AG04449 (cell line): ENCODE data around the gene ZBTB4.
"Not testable (repeated sequence)": the region's sequence is repeated elsewhere in the genome, so short reads cannot be mapped to it uniquely, and the experiment has no call there.

Experiments used
- CTCF ChIA-PET: fragments of 350-600 bp; formaldehyde crosslinking; extraction: SDS; loops from one replicate; lab custom pipeline; 2021; ENCODE audit warnings: antibody characterized with exemption; lab: Yijun Ruan, JAX
- POLR2A ChIA-PET: fragments of 400-600, 350-600 bp; formaldehyde crosslinking; extraction: SDS; loops from one replicate; lab custom pipeline; 2020; ENCODE audit warnings: antibody characterized with exemption, inconsistent platforms; lab: Yijun Ruan, JAX
- DNase-seq: peaks from one replicate; pipeline ENCODE4 v3.0.0-alpha.2; 2010; ENCODE audit warnings: low read depth, low spot score
- H3K4me3 ChIP-seq: 2 replicates; pipeline ENCODE4 v1.5.1; 2011; ENCODE audit warnings: low read depth, mild to moderate bottlenecking, control low read depth, low read length
- TF ChIP-seq, protein P1 (sequence below): IDR thresholded peaks from one replicate; pipeline ENCODE4 v1.5.1; 2011; ENCODE audit warnings: mild to moderate bottlenecking, moderate library complexity, low read length, control low read depth, inconsistent platforms; ENCODE audit not compliant: insufficient read depth; ENCODE audit errors: missing control alignments

The ZBTB4 gene

DNA sequence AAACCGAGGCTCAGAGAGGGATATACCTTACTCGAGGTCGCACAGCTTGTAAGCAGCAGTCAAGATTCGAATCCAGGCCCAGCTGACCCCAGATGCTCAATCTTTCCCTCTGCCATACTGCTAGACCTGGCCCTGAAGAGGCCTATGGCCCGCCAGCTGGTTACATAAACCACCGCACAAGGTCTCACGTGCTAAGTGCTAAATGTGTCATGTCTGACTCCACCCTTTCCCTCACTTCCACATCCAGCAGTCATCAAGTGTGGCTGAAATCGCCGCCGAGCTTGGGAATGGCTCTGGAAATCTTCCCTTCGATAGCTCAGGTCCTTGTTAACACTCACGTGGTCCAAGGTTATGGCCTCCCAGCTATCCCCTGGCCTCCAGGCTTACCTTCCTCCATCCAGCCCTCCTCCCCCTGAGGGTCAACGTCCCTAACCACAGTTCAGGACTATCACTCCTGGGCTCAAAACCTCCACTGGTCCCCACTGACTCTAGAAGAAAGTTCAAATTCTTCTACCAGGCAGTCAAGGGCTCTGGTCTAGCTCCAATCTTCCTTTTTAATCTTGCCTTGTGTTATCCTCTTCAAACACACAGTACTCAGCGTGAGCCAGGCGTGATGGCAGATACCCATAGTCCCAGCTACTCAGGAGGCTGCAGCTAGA lies 3.5 kb downstream of the ZBTB4 start:
- ChIA-PET CTCF (interaction anchor here (1.0 to 3.2 kb wide), 6 partner anchors 9 to 85 kb away, joined by 3 to 13 read pairs (median 4); no protein-coding TSS in a partner anchor), POLR2A (interaction anchor here (0.9 to 2.8 kb wide), 3 partner anchors 9 to 72 kb away, joined by 3 to 18 read pairs (median 4); partner anchors contain the start of gene POLR2A)
- peak overlapping the region; percentile 6 for H3K4me3 ChIP-seq
- DNase-seq: no peak
- TF ChIP-seq, protein P1, sequence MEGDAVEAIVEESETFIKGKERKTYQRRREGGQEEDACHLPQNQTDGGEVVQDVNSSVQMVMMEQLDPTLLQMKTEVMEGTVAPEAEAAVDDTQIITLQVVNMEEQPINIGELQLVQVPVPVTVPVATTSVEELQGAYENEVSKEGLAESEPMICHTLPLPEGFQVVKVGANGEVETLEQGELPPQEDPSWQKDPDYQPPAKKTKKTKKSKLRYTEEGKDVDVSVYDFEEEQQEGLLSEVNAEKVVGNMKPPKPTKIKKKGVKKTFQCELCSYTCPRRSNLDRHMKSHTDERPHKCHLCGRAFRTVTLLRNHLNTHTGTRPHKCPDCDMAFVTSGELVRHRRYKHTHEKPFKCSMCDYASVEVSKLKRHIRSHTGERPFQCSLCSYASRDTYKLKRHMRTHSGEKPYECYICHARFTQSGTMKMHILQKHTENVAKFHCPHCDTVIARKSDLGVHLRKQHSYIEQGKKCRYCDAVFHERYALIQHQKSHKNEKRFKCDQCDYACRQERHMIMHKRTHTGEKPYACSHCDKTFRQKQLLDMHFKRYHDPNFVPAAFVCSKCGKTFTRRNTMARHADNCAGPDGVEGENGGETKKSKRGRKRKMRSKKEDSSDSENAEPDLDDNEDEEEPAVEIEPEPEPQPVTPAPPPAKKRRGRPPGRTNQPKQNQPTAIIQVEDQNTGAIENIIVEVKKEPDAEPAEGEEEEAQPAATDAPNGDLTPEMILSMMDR: no peak

DNA sequence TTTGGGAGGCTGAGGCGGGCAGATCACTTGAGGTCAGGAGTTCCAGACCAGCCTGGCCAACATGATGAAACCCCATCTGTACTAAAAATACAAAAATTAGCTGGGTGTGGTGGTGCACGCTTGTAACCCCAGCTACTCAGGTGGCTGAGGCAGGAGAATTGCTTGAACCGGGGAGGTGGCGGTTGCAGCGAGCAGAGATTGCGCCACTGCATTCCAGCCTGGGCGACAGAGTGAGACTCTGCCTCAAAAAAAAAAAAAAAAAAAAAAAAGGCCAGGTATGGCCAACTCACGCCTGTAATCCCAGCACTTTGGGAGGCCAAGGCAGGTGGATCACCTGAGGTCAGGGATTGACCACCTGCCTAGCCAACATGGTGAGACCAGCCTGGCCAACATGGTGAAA lies 4.7 kb downstream of the ZBTB4 start:
- CTCF ChIA-PET: interaction anchor here (1.0 to 1.4 kb wide), 2 partner anchors 8 to 61 kb away, joined by 3 to 4 read pairs; no protein-coding TSS in a partner anchor
- POLR2A ChIA-PET: interaction anchor here (2.8 kb wide), 1 partner anchor 10 kb away, joined by 18 read pairs; the partner anchor contains the start of gene POLR2A
- not testable (repeated sequence) for H3K4me3 ChIP-seq, DNase-seq

DNA sequence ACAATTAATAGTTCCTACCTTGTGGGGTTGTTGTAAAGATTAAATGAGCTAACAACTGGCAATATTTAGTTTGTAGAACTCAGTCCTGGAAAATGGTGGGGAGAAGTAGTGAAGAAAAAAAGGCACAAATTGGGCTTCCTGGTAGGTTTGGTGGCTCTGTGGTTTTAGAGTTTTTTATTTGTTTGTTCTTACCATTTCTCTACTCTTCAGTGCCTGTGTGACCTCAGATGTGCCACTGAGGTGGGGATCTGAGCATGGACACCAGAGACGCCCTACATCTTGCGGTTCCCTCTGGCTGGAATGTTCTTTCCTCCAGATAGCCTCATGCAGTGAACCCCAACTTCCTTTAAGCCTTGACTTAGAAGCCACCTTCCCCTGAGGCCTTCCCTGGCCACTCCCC lies 7.7 kb downstream of the ZBTB4 start:
- CTCF ChIA-PET: interaction anchor here (1.0 to 2.0 kb wide), 2 partner anchors 35 to 43 kb away, joined by 3 to 7 read pairs; no protein-coding TSS in a partner anchor

DNA sequence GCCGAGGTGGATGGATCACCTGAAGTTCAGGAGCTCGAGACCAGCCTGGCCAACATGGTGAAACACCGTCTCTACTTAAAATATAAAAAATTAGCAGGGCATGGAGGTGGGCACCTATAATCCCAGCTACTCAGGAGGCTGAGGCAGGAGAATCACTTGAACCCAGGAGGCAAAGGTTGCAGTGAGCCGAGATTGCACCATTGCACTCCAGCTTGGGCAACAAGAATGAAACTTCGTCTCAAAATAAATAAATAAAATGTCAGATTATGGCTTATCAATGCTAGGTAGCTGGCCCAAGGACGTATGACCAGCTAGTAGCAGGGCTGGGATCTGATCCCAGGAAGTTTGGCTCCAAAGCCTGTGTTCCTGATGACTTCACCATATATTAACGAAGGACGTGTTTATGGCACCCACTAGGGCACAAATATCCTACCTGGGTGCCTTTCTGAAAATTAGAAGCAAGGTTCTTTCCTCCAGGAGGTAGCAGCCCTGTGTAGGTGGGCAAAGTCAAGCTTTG lies 8.9 kb downstream of the ZBTB4 start:
- H3K4me3 ChIP-seq, POLR2A ChIA-PET, DNase-seq: not testable (repeated sequence)
- CTCF ChIA-PET: interaction anchor here (1.4 to 2.0 kb wide), 2 partner anchors 34 to 90 kb away, joined by 5 to 7 read pairs; no protein-coding TSS in a partner anchor

More for the DNA sequence above, 7.7 kb downstream of the ZBTB4 start:
- H3K4me3 ChIP-seq: no peak overlapping the region
- POLR2A ChIA-PET: interaction anchor here (0.7 kb wide), 1 partner anchor 12 kb away, joined by 3 read pairs; the partner anchor contains the start of gene POLR2A
- DNase-seq: no peak
- TF ChIP-seq, protein P1: no peak

DNA sequence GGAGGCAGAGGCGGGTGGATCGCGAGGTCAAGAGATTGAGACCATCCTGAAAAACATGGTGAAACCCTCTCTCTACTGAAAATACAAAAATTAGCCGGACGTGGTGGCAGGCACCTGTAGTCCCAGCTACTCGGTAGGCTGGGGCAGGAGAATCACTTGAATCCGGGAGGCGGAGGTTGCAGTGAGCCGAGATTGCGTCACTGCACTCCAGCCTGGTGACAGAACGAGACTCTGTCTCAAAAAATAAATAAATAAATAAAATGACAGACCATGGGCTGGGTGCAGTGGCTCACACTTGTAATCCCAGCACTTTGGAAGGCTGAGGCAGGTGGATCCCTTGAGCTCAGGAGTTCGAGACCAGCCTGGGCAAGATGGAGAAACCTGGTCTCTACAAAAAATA lies 9.6 kb downstream of the ZBTB4 start:
- POLR2A ChIA-PET, DNase-seq: not testable (repeated sequence)
- CTCF ChIA-PET: interaction anchor here (2.0 kb wide), 1 partner anchor 33 kb away, joined by 7 read pairs; no protein-coding TSS in a partner anchor

DNA sequence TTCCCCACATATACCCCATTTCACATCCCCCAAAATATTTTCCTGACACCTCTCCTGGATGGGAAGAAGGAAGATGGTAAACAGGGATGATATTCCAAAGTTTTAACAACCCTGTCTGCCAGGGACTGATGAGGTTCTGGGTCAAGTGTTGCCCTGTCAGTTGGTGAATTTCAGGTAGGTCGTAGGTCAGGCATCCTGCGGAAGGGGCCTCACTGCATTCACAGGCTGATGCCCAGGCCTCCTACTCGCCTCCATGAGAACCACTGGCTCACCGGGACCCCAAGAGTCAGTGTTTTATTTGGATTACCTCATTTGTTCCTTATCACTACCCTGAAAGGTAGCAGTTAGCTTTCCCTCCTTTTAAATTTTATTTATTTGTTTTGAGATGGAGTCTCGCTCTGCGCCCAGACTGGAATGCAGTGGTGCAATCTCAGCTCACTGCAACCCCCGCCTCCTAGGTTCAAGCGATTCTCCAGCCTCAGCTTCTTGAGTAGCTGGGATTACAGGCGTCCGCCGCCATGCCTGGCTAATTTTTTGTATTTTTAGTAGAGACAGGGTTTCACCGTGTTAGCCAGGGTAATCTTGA lies 10.5 kb downstream of the ZBTB4 start:
- TF ChIP-seq, protein P1: no peak
- ChIA-PET POLR2A (no interaction called here), CTCF (no interaction called here)
- no peak overlapping the region for H3K4me3 ChIP-seq
- DNase-seq: no peak

More for the DNA sequence above, 9.6 kb downstream of the ZBTB4 start:
- not testable (repeated sequence) for H3K4me3 ChIP-seq

DNA sequence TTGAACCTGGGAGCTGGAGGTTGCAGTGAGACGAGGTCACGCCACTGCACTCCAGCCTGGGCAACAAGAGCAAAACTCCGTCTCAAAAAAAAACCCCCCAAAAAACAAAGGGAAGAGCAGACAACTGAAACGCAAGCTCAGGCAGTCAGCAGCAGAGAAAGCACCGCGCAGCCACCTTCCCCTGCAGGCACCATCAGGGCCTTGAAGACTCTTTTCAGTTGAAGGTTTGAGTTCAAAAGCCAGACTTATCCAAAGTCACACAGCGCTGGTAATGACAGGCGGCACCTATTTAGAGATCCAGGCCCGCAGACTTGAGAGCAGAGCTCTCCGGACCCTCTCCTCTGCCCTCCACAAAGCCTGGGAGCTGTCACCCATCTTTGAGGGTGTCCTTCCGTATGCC lies 11.1 kb downstream of the ZBTB4 start:
- DNase-seq: no peak
- CTCF ChIA-PET: no interaction called here
- TF ChIP-seq, protein P1: no peak
- POLR2A ChIA-PET: no interaction called here
- no peak overlapping the region for H3K4me3 ChIP-seq
